Urothelium cell line (cell line): ENCODE measurements around the gene GAL3ST2.
"Not testable (repeated sequence)": the region's sequence is repeated elsewhere in the genome, so short reads cannot be mapped to it uniquely, and the experiment has no call there.

Experiments
- DNase-seq: peaks from one replicate; pipeline ENCODE4 v3.0.0; 2011; ENCODE audit warnings: low spot score, mixed read lengths
- FAIRE-seq: peaks from 2 replicates; lab custom pipeline; 2011; peaks lifted over from hg19 to GRCh38; lab: Jason Lieb, UNC

Gene GAL3ST2

DNA sequence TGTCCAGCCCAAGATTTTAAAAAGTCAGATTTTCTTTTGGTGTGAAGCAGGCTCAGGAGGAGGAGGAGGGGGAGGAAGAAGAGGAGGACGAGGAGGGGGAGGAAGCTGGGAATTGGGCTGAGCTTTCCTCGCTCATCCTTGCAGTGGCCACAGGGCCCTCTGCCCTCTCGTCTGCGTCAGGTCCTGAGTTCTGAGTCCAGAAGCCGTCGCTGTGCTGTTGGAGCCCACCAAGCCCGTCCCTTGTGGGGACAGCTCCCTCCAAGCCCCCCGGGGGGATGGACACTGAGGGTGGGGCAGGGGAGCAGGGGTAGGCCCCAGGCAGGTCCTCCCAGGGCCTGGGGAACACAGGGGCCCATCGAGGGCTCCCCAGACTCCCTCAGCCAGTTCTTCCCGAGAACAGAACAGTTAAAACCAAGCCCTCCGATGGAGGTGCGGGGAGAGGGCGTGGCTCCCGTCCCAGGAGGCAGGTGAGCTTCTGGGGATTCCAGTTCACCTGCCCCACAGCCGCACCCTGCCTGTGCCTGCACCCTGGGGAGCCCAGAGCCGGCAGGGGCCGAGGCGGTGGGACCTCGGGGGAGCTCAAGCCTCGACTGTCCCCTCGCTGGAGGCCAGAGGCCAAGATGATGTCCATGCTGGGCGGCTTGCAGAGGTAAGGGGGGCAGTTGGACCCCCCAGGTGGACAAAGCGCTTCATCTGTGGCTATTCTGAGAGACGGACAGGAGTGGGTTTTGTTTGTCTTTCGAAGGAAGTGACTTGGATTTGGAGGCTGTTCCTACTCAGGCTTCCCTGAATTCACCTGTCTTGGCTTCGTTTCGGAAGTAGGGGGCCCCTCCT lies at the start of gene GAL3ST2:
GAL3ST2 (plus strand) TSS at position 487 of the 834 bp plus-strand sequence; CDS start at position 621, 134 bp downstream.
- DNase-seq = no peak
- FAIRE-seq = no peak

DNA sequence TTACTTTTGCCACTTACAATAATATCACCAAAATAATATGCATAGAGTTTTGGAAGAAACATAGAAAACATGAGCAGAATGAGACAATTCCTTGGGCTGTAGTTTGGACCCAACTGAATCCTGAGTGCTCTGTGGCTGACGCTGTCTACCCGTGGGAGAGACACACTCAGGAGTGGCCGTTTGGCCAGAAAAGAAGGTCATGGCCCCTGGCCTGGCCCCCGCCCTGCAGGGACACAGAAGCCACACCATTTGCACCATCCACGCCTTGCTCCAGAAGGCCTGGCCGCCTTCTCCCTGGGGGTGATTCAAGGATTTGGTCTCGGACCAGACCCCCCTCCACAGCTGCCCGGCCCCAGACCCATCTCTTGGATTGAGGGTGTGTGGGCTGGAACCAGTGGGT lies 48.6 kb upstream of the GAL3ST2 start:
- no peak for FAIRE-seq
- DNase-seq = no peak

- no peak for FAIRE-seq
- DNase-seq = no peak
These were observed 48.0 kb upstream of the GAL3ST2 start for GRCh38 chr2:241728627-241729026.

DNA sequence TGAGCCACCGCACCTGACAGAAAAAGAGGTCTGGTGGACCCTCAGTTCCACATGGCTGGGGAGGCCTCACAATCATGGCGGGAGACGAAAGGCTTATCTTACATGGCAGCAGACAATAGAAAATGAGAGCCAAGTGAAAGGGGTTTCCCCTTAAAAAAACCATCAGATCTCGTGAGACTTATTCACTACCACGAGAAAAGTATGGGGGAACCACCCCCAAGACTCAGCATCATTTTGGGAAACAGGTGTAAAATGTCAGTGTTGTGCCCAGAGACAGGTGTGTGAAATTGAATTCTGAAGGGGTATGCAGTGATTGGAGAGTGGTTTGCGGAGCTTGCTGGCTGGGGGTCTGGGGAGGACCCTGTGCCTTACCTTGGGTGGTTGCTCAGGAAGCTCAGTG lies 46.8 kb upstream of the GAL3ST2 start:
- DNase-seq (no peak), FAIRE-seq (no peak)

GRCh38 chr2:241730671-241731293 lies 45.8 kb upstream of the GAL3ST2 start:
- no peak for FAIRE-seq
- no peak for DNase-seq

DNA sequence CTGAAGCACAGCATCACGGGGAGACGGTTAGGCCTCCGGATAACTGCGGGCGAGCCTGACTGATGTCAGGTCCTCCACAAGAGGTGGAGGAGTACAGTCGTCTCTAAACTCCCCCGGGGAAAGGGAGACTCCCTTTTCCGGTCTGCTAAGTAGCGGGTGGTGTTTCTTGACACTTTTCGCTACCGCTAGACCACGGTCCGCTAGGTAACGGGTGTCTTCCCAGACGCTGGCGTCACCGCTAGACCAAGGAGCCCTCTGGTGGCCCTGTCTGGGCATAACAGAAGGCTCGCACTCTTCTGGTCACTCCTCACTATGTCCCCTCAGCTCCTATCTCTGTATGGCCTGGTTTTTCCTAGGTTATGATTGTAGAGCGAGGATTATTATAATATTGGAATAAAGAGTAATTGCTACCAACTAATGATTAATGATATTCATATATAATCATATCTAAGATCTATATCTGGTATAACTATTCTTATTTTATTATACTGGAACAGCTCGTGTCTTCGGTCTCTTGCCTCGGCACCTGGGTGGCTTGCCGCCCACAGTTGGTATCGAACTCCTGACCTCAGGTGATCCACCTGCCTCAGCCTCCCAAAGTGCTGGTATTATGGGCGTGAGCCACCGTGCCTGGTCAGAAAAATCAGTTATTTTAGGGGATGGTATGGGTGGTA lies 44.0 kb upstream of the GAL3ST2 start:
- FAIRE-seq, DNase-seq: not testable (repeated sequence)

DNA sequence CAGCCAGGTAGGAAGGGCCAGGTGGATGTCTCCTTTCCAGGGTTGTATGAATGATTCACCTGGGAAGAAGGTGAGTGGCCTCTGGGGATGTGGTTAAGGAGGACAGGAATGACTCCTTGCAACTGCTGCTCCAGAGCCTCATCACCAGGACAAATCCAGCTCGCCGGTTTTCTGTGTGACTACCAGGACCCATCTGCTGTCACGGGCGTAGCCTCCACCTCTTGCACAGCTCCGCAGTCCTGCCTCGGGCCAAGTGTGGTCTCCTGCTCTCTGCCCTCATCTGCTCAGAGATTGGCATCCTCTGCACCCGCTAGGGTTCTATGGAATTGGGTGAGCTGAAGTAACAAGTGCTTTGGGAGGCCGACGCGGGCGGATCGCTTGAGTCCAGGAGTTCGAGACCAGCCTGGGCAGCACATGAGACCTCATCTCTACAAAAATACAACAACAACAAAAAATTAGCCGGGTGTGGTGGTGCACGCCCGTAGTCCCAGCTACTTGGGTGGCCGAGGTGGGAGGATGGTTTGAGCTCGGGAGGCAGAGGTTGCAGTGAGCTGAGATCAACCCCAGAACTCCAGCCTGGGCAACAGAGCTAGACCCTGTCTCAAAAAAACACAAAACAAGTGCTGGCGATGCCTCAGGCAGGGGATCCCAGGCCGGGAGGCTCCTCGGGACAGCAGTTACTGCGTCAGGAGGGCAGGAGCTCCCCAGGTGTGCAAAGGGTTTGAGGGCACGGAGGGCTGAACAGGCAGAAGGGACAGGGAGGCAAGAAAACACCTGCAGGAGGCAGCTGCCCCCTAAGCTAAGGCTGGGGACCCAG lies 43.0 kb upstream of the GAL3ST2 start:
- DNase-seq (no peak), FAIRE-seq (no peak)

DNA sequence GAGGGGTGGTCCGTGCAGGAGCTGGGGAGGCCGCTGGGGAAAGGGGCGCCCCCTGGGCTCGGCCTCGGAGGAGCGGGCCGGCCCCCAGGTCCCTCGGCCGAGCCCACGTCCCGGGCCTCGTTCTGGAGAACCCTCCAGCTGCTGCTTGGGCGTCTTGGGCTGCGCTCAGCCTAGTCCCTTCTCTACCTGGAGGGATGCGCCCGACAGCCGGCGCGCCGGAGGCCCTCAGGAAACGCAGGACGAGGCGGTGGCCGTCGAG lies 42.5 kb upstream of the GAL3ST2 start:
- FAIRE-seq (no peak), DNase-seq (no peak)

- peak; percentile 96 for DNase-seq
- peak; percentile 65 for FAIRE-seq
These were observed 42.0 kb upstream of the GAL3ST2 start, which contains the start of gene D2HGDH for GRCh38 chr2:241734467-241735208. D2HGDH (plus strand) TSS chr2:241734630; CDS start chr2:241735225, 595 bp downstream.

DNA sequence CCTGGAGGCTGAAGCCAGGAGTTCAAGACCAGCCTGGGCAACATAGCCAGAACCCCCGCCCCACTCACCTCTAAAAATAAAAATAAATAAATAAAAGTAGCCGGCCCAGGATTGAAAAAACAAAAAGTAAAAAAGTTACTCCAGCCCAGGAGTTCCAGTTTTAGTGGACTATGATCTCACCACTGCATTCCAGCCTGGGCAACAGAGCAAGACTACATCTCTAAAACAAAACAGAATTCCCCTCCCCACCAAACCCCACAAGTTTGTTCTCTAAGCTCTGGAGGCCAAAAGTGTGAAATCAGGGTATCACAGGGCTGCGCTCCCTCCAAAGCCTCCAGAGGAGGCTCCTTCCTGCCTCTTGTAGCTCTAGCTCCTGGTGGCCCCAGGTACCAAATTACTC lies 40.5 kb upstream of the GAL3ST2 start:
- no peak for FAIRE-seq
- no peak for DNase-seq

GRCh38 chr2:241738040-241738686 lies 38.5 kb upstream of the GAL3ST2 start:
- DNase-seq = no peak
- no peak for FAIRE-seq

DNA sequence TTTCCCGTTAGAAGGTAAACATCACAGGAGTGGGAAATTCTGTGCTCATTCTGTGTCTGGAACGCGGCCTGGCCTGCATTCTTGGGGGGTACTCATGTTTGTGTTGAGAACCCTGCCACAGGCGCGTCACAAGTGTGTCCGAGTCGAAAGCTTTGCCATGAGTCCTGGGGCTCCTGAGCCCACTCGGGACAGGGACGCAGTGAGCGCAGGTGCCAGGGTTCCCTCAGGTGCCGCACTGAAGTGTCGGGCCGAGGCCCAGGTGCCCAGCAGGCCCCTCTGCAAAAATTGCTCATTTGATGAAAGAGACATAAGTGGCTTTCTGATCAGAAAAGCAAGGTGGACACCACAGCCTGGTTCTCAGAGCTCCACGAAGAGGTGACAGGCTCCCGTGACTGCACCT lies 37.4 kb upstream of the GAL3ST2 start:
- DNase-seq (no peak), FAIRE-seq (no peak)

GRCh38 chr2:241739651-241740050 lies 37.0 kb upstream of the GAL3ST2 start:
- DNase-seq = no peak
- no peak for FAIRE-seq

DNA sequence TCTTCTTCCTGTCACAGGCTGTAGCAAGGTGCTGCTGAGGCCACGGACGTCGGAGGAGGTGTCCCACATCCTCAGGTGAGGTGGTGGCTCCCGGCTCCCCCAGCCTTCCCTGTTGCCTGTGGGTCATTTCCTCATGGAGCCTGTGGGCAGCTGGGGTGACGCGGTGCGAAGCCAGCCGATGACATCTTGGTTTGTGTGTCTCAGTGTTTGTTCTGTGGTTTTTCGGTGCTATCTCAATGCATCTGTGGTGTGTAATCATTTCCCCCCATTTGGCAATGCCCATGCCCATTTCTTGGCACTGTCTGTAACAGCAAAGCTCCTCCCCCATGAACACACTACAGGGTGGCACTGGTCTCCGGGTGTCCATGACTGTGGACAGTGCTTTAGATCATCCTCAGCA lies 35.6 kb upstream of the GAL3ST2 start:
- DNase-seq = peak; percentile 33
- no peak for FAIRE-seq

DNA sequence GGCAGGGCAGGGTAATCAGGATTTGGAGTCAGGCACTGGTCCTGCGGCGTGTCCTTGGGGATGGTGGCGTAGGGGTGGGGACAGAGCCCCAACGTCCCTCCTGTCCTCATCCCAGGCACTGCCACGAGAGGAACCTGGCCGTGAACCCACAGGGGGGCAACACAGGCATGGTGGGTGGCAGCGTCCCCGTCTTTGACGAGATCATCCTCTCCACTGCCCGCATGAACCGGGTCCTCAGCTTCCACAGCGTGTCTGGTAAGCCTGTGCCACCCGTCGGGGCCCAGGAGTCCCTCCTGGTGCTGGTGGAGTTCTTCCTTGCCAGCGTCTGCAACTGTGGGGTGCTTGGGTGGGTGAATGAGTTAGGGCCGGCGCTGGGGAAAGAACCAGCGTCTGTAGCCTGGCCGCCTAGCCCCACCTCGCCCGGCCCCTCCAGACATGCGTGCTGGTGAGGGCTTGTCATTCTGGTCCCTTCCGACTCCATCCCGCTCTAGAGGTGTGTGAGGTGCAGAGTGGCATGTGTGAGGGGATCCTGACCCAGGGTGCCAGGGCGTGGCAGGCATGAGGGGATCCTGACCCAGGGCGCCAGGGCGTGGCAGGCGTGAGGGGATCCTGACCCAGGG lies 34.2 kb upstream of the GAL3ST2 start:
- no peak for FAIRE-seq

GRCh38 chr2:241743008-241743407 lies 33.6 kb upstream of the GAL3ST2 start:
- not testable (repeated sequence) for FAIRE-seq, DNase-seq

More for the DNA sequence above, 34.2 kb upstream of the GAL3ST2 start:
- DNase-seq = no peak

DNA sequence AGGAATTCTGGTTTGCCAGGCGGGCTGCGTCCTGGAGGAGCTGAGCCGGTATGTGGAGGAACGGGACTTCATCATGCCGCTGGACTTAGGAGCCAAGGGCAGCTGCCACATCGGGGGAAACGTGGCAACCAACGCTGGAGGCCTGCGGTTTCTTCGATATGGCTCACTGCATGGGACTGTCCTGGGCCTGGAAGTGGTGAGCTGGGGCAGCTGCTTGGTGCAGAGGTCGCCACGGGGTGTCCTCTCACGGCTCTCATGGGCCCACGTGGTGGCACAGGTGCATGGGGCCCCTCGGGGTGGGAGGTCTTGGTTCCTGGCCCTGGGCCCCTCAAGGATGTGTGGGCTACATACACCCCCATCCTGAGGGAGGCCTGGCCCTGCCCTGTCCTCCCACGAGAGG lies 33.0 kb upstream of the GAL3ST2 start:
- DNase-seq (no peak), FAIRE-seq (no peak)

DNA sequence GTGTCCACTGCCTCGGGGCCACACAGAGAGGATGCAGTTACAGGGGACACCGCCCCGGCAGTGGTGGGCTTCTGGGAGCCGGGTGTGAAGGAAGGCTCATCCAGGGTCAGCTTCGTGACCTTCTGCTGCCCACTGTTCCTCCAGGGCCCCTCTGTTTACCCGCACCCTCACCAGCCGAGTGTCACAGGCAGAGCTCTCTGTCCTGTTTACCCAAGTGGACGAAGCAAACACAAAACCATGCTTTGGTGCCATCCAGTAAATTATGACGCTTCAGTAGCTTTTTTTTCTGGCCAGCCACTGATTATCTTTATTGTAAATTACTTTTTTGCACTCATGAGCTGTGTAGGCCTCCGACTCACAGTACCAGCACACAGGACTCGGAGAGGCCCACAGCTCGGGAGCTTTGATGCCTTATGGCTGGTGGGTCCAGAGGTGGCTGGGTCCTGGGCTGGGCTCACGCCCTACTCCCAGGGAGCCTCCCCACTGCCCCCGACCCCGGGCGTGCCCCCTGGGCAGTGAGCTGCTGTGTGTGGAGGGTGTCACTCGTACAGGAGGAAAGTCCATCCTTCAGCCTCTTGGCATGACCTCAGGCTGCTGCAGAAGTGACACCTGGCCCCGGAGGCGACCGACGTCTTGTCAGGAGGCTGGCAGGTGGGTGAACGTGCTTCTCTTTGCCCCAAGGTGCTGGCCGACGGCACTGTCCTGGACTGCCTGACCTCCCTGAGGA lies 32.4 kb upstream of the GAL3ST2 start:
- no peak for FAIRE-seq

GRCh38 chr2:241745276-241745675 lies 31.3 kb upstream of the GAL3ST2 start:
- FAIRE-seq = no peak

More for the DNA sequence above, 32.4 kb upstream of the GAL3ST2 start:
- DNase-seq = no peak

More at GRCh38 chr2:241745276-241745675, 31.3 kb upstream of the GAL3ST2 start:
- DNase-seq = no peak
